Measurements from ENCODE around the gene MAPKAPK5. TPM values are rescaled to one million over a fixed set of nuclear protein-coding genes. Genes with fewer than 3 reads are reported as not detected.

Gene MAPKAPK5
- 10 to 100 TPM; 38.2 to 59.7 (median 40.0) TPM for total RNA-seq

GRCh38 chr12:111841750-111842555 is at the start of gene MAPKAPK5:
Gene MAPKAPK5, plus strand, starts transcription at chr12:111842228. Its CDS starts 506 bp downstream, at chr12:111842734.
- intact Hi-C loops (cut with DNase I; ENCODE audit: low total_unique reads): loop anchor here (10.0 kb wide), 1 partner anchor 1383 kb away; the partner anchor contains the start of gene TPCN1
- peak; percentile 90 to 92 for DNase-seq (ENCODE audit: low spot score in 2 of 2)
- H3K4me1 ChIP-seq: peaks cover 11 to 12% of the 10 kb centered on the region in 2 donors

GRCh38 chr12:111792856-111793235 is 49.2 kb upstream of the MAPKAPK5 start:
- peak overlapping the region in 1 of 2 donors; percentile 48 for H3K27ac ChIP-seq
- DNase-seq (ENCODE audit: low spot score in 2 of 2): no peak
- H3K4me1 ChIP-seq: no peaks in the 10 kb centered on the region
- TF ChIP-seq CTCF (IDR thresholded peaks at IDR 0.05) (no peak), POLR2A (IDR thresholded peaks at IDR 0.05) (no peak), POLR2AphosphoS5 (IDR thresholded peaks at IDR 0.05) (no peak)
- H3K9me3 ChIP-seq: no peaks in the 10 kb centered on the region
- H3K36me3 ChIP-seq: no peaks in the 10 kb centered on the region
- intact Hi-C loops (cut with DNase I; ENCODE audit: low total_unique reads): no loop called here
- no peaks in the 10 kb centered on the region for H3K27me3 ChIP-seq
- no peak overlapping the region for H3K4me3 ChIP-seq

More at GRCh38 chr12:111841750-111842555, at the start of gene MAPKAPK5:
- Histone ChIP-seq H3K27me3 (no peaks in the 10 kb centered on the region), H3K4me3 (peak within 1 kb of the TSS; percentile 90 to 100 (median 96)), H3K9me3 (no peaks in the 10 kb centered on the region), H3K36me3 (no peaks in the 10 kb centered on the region), H3K27ac (peak within 1 kb of the TSS; percentile 97)
- peak; percentile 22 for TF ChIP-seq POLR2A (IDR thresholded peaks at IDR 0.05)
- no peak for TF ChIP-seq CTCF (IDR thresholded peaks at IDR 0.05)
- peak; percentile 92 to 97 (median 93) for TF ChIP-seq POLR2AphosphoS5 (IDR thresholded peaks at IDR 0.05)

GRCh38 chr12:111798182-111798581 is 43.8 kb upstream of the MAPKAPK5 start:
- no peaks in the 10 kb centered on the region for H3K36me3 ChIP-seq
- no peak for DNase-seq (ENCODE audit: low spot score in 2 of 2)
- H3K27me3 ChIP-seq: no peaks in the 10 kb centered on the region
- H3K4me3 ChIP-seq: no peak overlapping the region
- no peak overlapping the region for H3K27ac ChIP-seq
- TF ChIP-seq CTCF (IDR thresholded peaks at IDR 0.05) (no peak), POLR2AphosphoS5 (IDR thresholded peaks at IDR 0.05) (no peak), POLR2A (IDR thresholded peaks at IDR 0.05) (no peak)
- H3K9me3 ChIP-seq: no peaks in the 10 kb centered on the region
- intact Hi-C loops (cut with DNase I; ENCODE audit: low total_unique reads): loop anchor here (5.0 kb wide), 1 partner anchor 51 kb away; no protein-coding TSS in a partner anchor
- no peaks in the 10 kb centered on the region for H3K4me1 ChIP-seq

- no peaks in the 10 kb centered on the region for H3K36me3 ChIP-seq
- no peak overlapping the region for H3K4me3 ChIP-seq
- no peak for DNase-seq (ENCODE audit: low spot score in 2 of 2)
- no peaks in the 10 kb centered on the region for H3K9me3 ChIP-seq
- H3K4me1 ChIP-seq: no peaks in the 10 kb centered on the region
- no peaks in the 10 kb centered on the region for H3K27me3 ChIP-seq
- intact Hi-C loops (cut with DNase I; ENCODE audit: low total_unique reads): loop anchor here (5.0 kb wide), 1 partner anchor 52 kb away; no protein-coding TSS in a partner anchor
- no peak for TF ChIP-seq POLR2AphosphoS5 (IDR thresholded peaks at IDR 0.05)
- TF ChIP-seq POLR2A (IDR thresholded peaks at IDR 0.05): no peak
- no peak for TF ChIP-seq CTCF (IDR thresholded peaks at IDR 0.05)
- H3K27ac ChIP-seq: no peak overlapping the region
These were observed 42.3 kb upstream of the MAPKAPK5 start for GRCh38 chr12:111799758-111800157.

- Histone ChIP-seq H3K27ac (no peak overlapping the region), H3K27me3 (no peaks in the 10 kb centered on the region), H3K4me1 (no peaks in the 10 kb centered on the region), H3K36me3 (no peaks in the 10 kb centered on the region), H3K9me3 (no peaks in the 10 kb centered on the region), H3K4me3 (no peak overlapping the region)
- intact Hi-C loops (cut with DNase I; ENCODE audit: low total_unique reads): no loop called here
- DNase-seq (ENCODE audit: low spot score in 2 of 2): no peak
- TF ChIP-seq CTCF (IDR thresholded peaks at IDR 0.05) (no peak), POLR2AphosphoS5 (IDR thresholded peaks at IDR 0.05) (no peak), POLR2A (IDR thresholded peaks at IDR 0.05) (no peak)
These were observed 38.9 kb upstream of the MAPKAPK5 start for GRCh38 chr12:111803038-111803626.
